K562 (cell line): ENCODE data around the gene PDHX. TPM values are rescaled to one million over a fixed set of nuclear protein-coding genes. Genes with fewer than 3 reads are reported as not detected.

Experiments used
- CBX8 ChIP-seq: fragments of 200-600 bp; sonication (generic); IDR thresholded peaks from 2 replicates; pipeline ENCODE4 v1.6.1; 2012; ENCODE audit warnings: borderline replicate concordance, mixed run types, low read depth, mild to moderate bottlenecking, moderate library complexity, mixed read lengths, low read length, control low read depth, inconsistent platforms; ENCODE audit not compliant: poor library complexity, severe bottlenecking; ENCODE audit errors: extremely low read depth
- DDX20 ChIP-seq: fragments of 450-650 bp; IDR thresholded peaks from 2 replicates; pipeline ENCODE4 v1.6.1; 2016; ENCODE audit warnings: missing genetic modification characterization, low read depth, mild to moderate bottlenecking, missing compliant biosample characterization, moderate library complexity
- E4F1 ChIP-seq: fragments of 250-450 bp; sonication (Bioruptor Pico); IDR thresholded peaks from 2 replicates; pipeline ENCODE4 v1.5.0; 2021; ENCODE audit warnings: mild to moderate bottlenecking, borderline replicate concordance
- EHMT2 ChIP-seq: fragments of 450-650 bp; IDR thresholded peaks from 2 replicates; pipeline ENCODE4 v1.6.1; 2018; ENCODE audit warnings: antibody characterized with exemption
- HOXB6 ChIP-seq: fragments of 250-450 bp; sonication (Bioruptor Pico); IDR thresholded peaks from 2 replicates; pipeline ENCODE4 v1.5.1; 2022; ENCODE audit warnings: mild to moderate bottlenecking, borderline replicate concordance
- MXD1 ChIP-seq: fragments of 250-450 bp; sonication (Bioruptor Pico); IDR thresholded peaks from 2 replicates; pipeline ENCODE4 v1.8.0; 2021; ENCODE audit warnings: borderline replicate concordance, mild to moderate bottlenecking, moderate library complexity; ENCODE audit not compliant: poor library complexity, severe bottlenecking
- NFXL1 ChIP-seq: fragments of 450-650 bp; formaldehyde crosslinking; IDR thresholded peaks from 2 replicates; pipeline ENCODE4 v1.4.0; 2021; ENCODE audit warnings: mild to moderate bottlenecking
- NR2C2 ChIP-seq, 2 experiments: fragments of 200-800 bp in 1 of 2; sonication (Bioruptor generic) in 1 of 2; sonication (generic) in 1 of 2; formaldehyde crosslinking in 1 of 2; IDR thresholded peaks; 2 replicates each; pipeline versions ENCODE4 v1.6.1 to v1.8.0; 2016 to 2022; ENCODE audit warnings: mild to moderate bottlenecking in 1 of 2, missing compliant biosample characterization in 1 of 2, missing genetic modification characterization in 1 of 2, missing genetic modification reagents in 1 of 2
- PHF21A ChIP-seq: fragments of 450-650 bp; IDR thresholded peaks from 2 replicates; pipeline ENCODE4 v1.6.1; 2017; ENCODE audit warnings: low read depth, borderline replicate concordance
- POLR2AphosphoS5 ChIP-seq: IDR thresholded peaks from 2 replicates; pipeline ENCODE4 v1.6.1; 2011; ENCODE audit warnings: mild to moderate bottlenecking, low read depth, low read length, moderate library complexity; ENCODE audit not compliant: control insufficient read depth, insufficient read depth
- YBX1 ChIP-seq: fragments of 450-650 bp; IDR thresholded peaks from 2 replicates; pipeline ENCODE4 v1.7.1; 2016; ENCODE audit warnings: mild to moderate bottlenecking
- ZC3H8 ChIP-seq: fragments of 450-650 bp; IDR thresholded peaks from 2 replicates; pipeline ENCODE4 v1.6.1; 2017
- ZNF511 ChIP-seq: sonication (generic); formaldehyde crosslinking; IDR thresholded peaks from 2 replicates; pipeline ENCODE4 v1.8.0; 2022; ENCODE audit warnings: mild to moderate bottlenecking, missing genetic modification reagents
- ZNF561 ChIP-seq: fragments of 450-650 bp; formaldehyde crosslinking; conservative IDR thresholded peaks from 2 replicates; pipeline ENCODE4 v1.4.0; 2020; ENCODE audit warnings: mild to moderate bottlenecking, moderate library complexity
- ZNF766 ChIP-seq: fragments of 200-800 bp; sonication (Bioruptor generic); conservative IDR thresholded peaks from 2 replicates; pipeline ENCODE4 v1.6.1; 2016; ENCODE audit warnings: missing genetic modification characterization, missing compliant biosample characterization
- ZSCAN32 ChIP-seq: fragments of 450-650 bp; formaldehyde crosslinking; IDR thresholded peaks from 2 replicates; pipeline ENCODE4 v1.4.0; 2020; ENCODE audit warnings: mild to moderate bottlenecking, moderate library complexity
- polyA plus RNA-seq, 8 experiments: library from polyadenylated mRNA; depleted of rRNA in 4 of 8; stranded (reverse) in 5 of 8; unstranded in 3 of 8; fragments of >200 nt; fragmentation: Nextera tagmentation in 2 of 8; fragmentation: Illumina TruSeq in 1 of 8; extraction: Ambion mirVana in 2 of 8; extraction: Trizol in 1 of 8; gene quantifications; 2 replicates each; pipeline versions ENCODE4 v1.2.1 to v1.2.3, GENCODE V29; 2011 to 2014; ENCODE audit warnings: inconsistent platforms in 1 of 8, missing spikeins in 1 of 8
- total RNA-seq, 7 experiments: library from RNA; depleted of rRNA in 6 of 7; stranded (reverse); fragments of >200 nt in 6 of 7; fragmentation: Illumina TruSeq in 2 of 7; extraction: Trizol in 2 of 7; gene quantifications; 2 replicates each; pipeline versions ENCODE4 v1.2.1 to v1.2.3, GENCODE V29; 2011 to 2021; ENCODE audit warnings: low replicate concordance in 1 of 7
- TF ChIP-seq, protein P1 (sequence below): fragments of 250-450 bp; sonication (Bioruptor Pico); IDR thresholded peaks from 2 replicates; pipeline ENCODE4 v1.8.0; 2021; ENCODE audit warnings: moderate library complexity, mild to moderate bottlenecking, inconsistent platforms
- TF ChIP-seq, protein P2 (sequence below), 3 experiments: fragments of 200-800 bp in 1 of 3; sonication (Bioruptor generic) in 1 of 3; sonication (generic) in 1 of 3; formaldehyde crosslinking in 1 of 3; IDR thresholded peaks; 2 replicates each; pipeline versions ENCODE4 v1.6.1 to v1.8.0; 2016 to 2022; ENCODE audit warnings: mild to moderate bottlenecking in 2 of 3, missing compliant biosample characterization in 2 of 3, missing genetic modification characterization in 2 of 3, missing genetic modification reagents in 1 of 3
- TF ChIP-seq, protein P3 (sequence below): fragments of 450-650 bp; formaldehyde crosslinking; IDR thresholded peaks from 2 replicates; pipeline ENCODE4 v1.4.0; 2022; ENCODE audit warnings: missing genetic modification characterization

Gene PDHX
- total and polyA plus RNA-seq, 9 of the 15 experiments (the other 6 are each of a cell fraction or from before 2014, with no cell fraction given), result 20.8 to 43.5 (median 31.2) TPM

GRCh38 chr11:35036639-35037038 lies 120.2 kb downstream of the PDHX start (continued):
- TF ChIP-seq ZC3H8, result no peak
- no peak for TF ChIP-seq ZNF511 (CRISPR knock-in tag)
- TF ChIP-seq, protein P1, sequence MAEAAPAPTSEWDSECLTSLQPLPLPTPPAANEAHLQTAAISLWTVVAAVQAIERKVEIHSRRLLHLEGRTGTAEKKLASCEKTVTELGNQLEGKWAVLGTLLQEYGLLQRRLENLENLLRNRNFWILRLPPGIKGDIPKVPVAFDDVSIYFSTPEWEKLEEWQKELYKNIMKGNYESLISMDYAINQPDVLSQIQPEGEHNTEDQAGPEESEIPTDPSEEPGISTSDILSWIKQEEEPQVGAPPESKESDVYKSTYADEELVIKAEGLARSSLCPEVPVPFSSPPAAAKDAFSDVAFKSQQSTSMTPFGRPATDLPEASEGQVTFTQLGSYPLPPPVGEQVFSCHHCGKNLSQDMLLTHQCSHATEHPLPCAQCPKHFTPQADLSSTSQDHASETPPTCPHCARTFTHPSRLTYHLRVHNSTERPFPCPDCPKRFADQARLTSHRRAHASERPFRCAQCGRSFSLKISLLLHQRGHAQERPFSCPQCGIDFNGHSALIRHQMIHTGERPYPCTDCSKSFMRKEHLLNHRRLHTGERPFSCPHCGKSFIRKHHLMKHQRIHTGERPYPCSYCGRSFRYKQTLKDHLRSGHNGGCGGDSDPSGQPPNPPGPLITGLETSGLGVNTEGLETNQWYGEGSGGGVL (CRISPR knock-in tag), result no peak
- TF ChIP-seq, protein P2, sequence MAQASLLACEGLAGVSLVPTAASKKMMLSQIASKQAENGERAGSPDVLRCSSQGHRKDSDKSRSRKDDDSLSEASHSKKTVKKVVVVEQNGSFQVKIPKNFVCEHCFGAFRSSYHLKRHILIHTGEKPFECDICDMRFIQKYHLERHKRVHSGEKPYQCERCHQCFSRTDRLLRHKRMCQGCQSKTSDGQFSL (CRISPR knock-in tag; IDR thresholded peaks at IDR 0.05), result no peak
- TF ChIP-seq, protein P2 (tag; IDR thresholded peaks at IDR 0.05), result no peak
- no peak for TF ChIP-seq YBX1
- TF ChIP-seq POLR2AphosphoS5, result peak; percentile 27; the same call in 1 of the 2 replicates
- TF ChIP-seq NR2C2 (CRISPR knock-in tag; IDR thresholded peaks at IDR 0.05), result no peak
- TF ChIP-seq NR2C2 (tag; IDR thresholded peaks at IDR 0.05), result peak; percentile 69
- no peak for TF ChIP-seq ZNF561 (CRISPR knock-in tag)
- no peak for TF ChIP-seq CBX8
- peak; percentile 86 for TF ChIP-seq EHMT2
- no peak for TF ChIP-seq HOXB6 (CRISPR knock-in tag)
- no peak for TF ChIP-seq ZSCAN32 (CRISPR knock-in tag)
- no peak for TF ChIP-seq E4F1 (CRISPR knock-in tag)
- no peak for TF ChIP-seq PHF21A
- no peak for TF ChIP-seq ZNF766
- TF ChIP-seq, protein P3, sequence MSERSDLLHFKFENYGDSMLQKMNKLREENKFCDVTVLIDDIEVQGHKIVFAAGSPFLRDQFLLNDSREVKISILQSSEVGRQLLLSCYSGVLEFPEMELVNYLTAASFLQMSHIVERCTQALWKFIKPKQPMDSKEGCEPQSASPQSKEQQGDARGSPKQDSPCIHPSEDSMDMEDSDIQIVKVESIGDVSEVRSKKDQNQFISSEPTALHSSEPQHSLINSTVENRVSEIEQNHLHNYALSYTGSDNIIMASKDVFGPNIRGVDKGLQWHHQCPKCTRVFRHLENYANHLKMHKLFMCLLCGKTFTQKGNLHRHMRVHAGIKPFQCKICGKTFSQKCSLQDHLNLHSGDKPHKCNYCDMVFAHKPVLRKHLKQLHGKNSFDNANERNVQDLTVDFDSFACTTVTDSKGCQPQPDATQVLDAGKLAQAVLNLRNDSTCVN (CRISPR knock-in tag), result no peak
- TF ChIP-seq MXD1 (CRISPR knock-in tag), result no peak
- TF ChIP-seq DDX20 (tag), result peak; percentile 36; the same call in 1 of the 2 replicates
- peak; percentile 19; the same call in 1 of the 2 replicates for TF ChIP-seq NFXL1
